H1 (cell line): ENCODE measurements around the gene SIK3. TPM values are rescaled to one million over a fixed set of nuclear protein-coding genes. Genes with fewer than 3 reads are reported as not detected.

Source experiments
- CTCF ChIA-PET: fragments of 300-600 bp; sonication (Branson Sonifier 250); formaldehyde crosslinking; loops from one replicate; lab custom pipeline; 2021; ENCODE audit not compliant: partially characterized antibody; lab: Charles Lee
- POLR2A ChIA-PET: fragments of 300-600 bp; sonication (Branson Sonifier 250); formaldehyde crosslinking; loops from one replicate; lab custom pipeline; 2021; ENCODE audit warnings: inconsistent platforms; ENCODE audit not compliant: partially characterized antibody; lab: Charles Lee
- DNase-seq, 2 experiments: peaks; one replicate each; pipeline versions ENCODE4 v3.0.0 to v3.0.0-alpha.2; 2010 to 2022; ENCODE audit warnings: low spot score in 2 of 2, low read depth in 1 of 2, mixed read lengths in 1 of 2
- FAIRE-seq: peaks from 2 replicates; lab custom pipeline; 2011; peaks lifted over from hg19 to GRCh38; lab: Jason Lieb, UNC
- H2AFZ ChIP-seq: 2 replicates; pipeline ENCODE4 v1.8.1; 2012; ENCODE audit warnings: low read length, inconsistent platforms
- H2AK5ac ChIP-seq: 2 replicates; pipeline ENCODE4 v1.6.1; 2013; ENCODE audit warnings: low read depth, low read length
- H2BK120ac ChIP-seq: replicated peaks from 2 replicates; pipeline ENCODE3; 2013; ENCODE audit warnings: low read depth, low read length, inconsistent platforms
- H2BK12ac ChIP-seq: 2 replicates; pipeline ENCODE4 v1.6.1; 2013; ENCODE audit warnings: low read depth, low read length
- H2BK15ac ChIP-seq: 2 replicates; pipeline ENCODE4 v1.6.1; 2013; ENCODE audit warnings: low read length
- H2BK20ac ChIP-seq: 2 replicates; pipeline ENCODE4 v1.6.1; 2013; ENCODE audit warnings: low read length
- H2BK5ac ChIP-seq: 2 replicates; pipeline ENCODE4 v1.6.1; 2013; ENCODE audit warnings: low read depth, low read length
- H3K14ac ChIP-seq: 2 replicates; pipeline ENCODE4 v1.6.1; 2013; ENCODE audit warnings: inconsistent platforms; ENCODE audit not compliant: insufficient read length
- H3K18ac ChIP-seq: 2 replicates; pipeline ENCODE4 v1.6.1; 2013; ENCODE audit warnings: low read length; ENCODE audit errors: extremely low read depth
- H3K23ac ChIP-seq: 2 replicates; pipeline ENCODE4 v1.6.1; 2013; ENCODE audit warnings: inconsistent platforms; ENCODE audit not compliant: insufficient read length
- H3K23me2 ChIP-seq: 2 replicates; pipeline ENCODE4 v1.6.1; 2013; ENCODE audit warnings: low read depth, low read length
- H3K27ac ChIP-seq: 2 replicates; pipeline ENCODE4 v1.6.1; 2011; ENCODE audit warnings: low read depth, low read length, inconsistent platforms
- H3K27me3 ChIP-seq, 4 experiments: replicated peaks in 1 of 4; 1 replicate in 1 of 4; 2 replicates in 3 of 4; pipeline versions ENCODE4 v1.6.1 to v1.8.1; 2011 to 2013; ENCODE audit warnings: low read length in 3 of 4, mild to moderate bottlenecking in 3 of 4, inconsistent platforms in 2 of 4, mixed read lengths in 2 of 4, moderate library complexity in 1 of 4; ENCODE audit not compliant: control insufficient read depth in 3 of 4, insufficient read depth in 3 of 4; ENCODE audit errors: extremely low read depth in 1 of 4
- H3K36me3 ChIP-seq, 4 experiments: 2 replicates each; pipeline versions ENCODE4 v1.6.1 to v1.8.1; 2011 to 2013; ENCODE audit warnings: mild to moderate bottlenecking in 4 of 4, low read length in 3 of 4, moderate library complexity in 2 of 4, control low read depth in 1 of 4, inconsistent platforms in 1 of 4; ENCODE audit not compliant: insufficient read depth in 4 of 4, control insufficient read depth in 2 of 4
- H3K4ac ChIP-seq: replicated peaks from 2 replicates; pipeline ENCODE3; 2013; ENCODE audit warnings: low read length, low read depth, mixed read lengths, inconsistent platforms; ENCODE audit not compliant: insufficient read length
- H3K4me1 ChIP-seq, 4 experiments: replicated peaks in 1 of 4; 1 replicate in 1 of 4; 2 replicates in 3 of 4; pipeline versions ENCODE4 v1.6.1 to v1.8.1; 2011 to 2013; ENCODE audit warnings: low read length in 3 of 4, inconsistent platforms in 2 of 4, mixed read lengths in 1 of 4; ENCODE audit not compliant: insufficient read depth in 4 of 4, control insufficient read depth in 3 of 4
- H3K4me2 ChIP-seq, 2 experiments: 2 replicates each; pipeline versions ENCODE4 v1.6.1 to v1.8.1; 2011 to 2013; ENCODE audit warnings: low read depth in 2 of 2, low read length in 2 of 2, control low read depth in 1 of 2, inconsistent platforms in 1 of 2, mild to moderate bottlenecking in 1 of 2; ENCODE audit not compliant: insufficient read depth in 1 of 2
- H3K4me3 ChIP-seq, 4 experiments: fragments of 200-600, 300-600 bp in 1 of 4; sonication (generic), shearing (Covaris generic), sonication (Bioruptor Twin) in 1 of 4; 2 replicates each; pipeline versions ENCODE4 v1.5.1 to v1.8.1; 2011 to 2016; ENCODE audit warnings: low read length in 4 of 4, low read depth in 3 of 4, control low read depth in 2 of 4, inconsistent platforms in 2 of 4, mild to moderate bottlenecking in 2 of 4, mixed read lengths in 1 of 4, moderate library complexity in 1 of 4; ENCODE audit not compliant: insufficient read depth in 2 of 4; ENCODE audit errors: extremely low read depth in 1 of 4
- H3K56ac ChIP-seq: replicated peaks from 2 replicates; pipeline ENCODE3; 2013; ENCODE audit warnings: low read depth, mild to moderate bottlenecking, mixed read lengths, low read length, inconsistent platforms; ENCODE audit not compliant: insufficient read length
- H3K79me1 ChIP-seq: 2 replicates; pipeline ENCODE4 v1.6.1; 2013; ENCODE audit warnings: low read depth, low read length, control low read depth
- H3K79me2 ChIP-seq, 2 experiments: 2 replicates each; pipeline versions ENCODE4 v1.6.1 to v1.8.1; 2012 to 2013; ENCODE audit warnings: low read length in 2 of 2, mild to moderate bottlenecking in 2 of 2, inconsistent platforms in 1 of 2; ENCODE audit not compliant: insufficient read depth in 2 of 2, control insufficient read depth in 1 of 2
- H3K9ac ChIP-seq, 4 experiments: replicated peaks in 1 of 4; 1 replicate in 1 of 4; 2 replicates in 3 of 4; pipeline versions ENCODE4 v1.6.1 to v1.8.1; 2011 to 2013; ENCODE audit warnings: low read depth in 3 of 4, low read length in 3 of 4, control low read depth in 2 of 4, mild to moderate bottlenecking in 2 of 4, moderate library complexity in 2 of 4, inconsistent platforms in 1 of 4; ENCODE audit errors: extremely low read depth in 1 of 4
- H3K9me3 ChIP-seq, 2 experiments: 2 replicates each; pipeline versions ENCODE4 v1.6.1 to v1.8.1; 2012 to 2013; ENCODE audit warnings: mild to moderate bottlenecking in 2 of 2, moderate library complexity in 2 of 2, control low read depth in 1 of 2, inconsistent platforms in 1 of 2, low read depth in 1 of 2, low read length in 1 of 2, mixed read lengths in 1 of 2; ENCODE audit not compliant: insufficient read depth in 2 of 2
- H4K20me1 ChIP-seq, 2 experiments: replicated peaks in 1 of 2; 2 replicates each; pipeline versions ENCODE3 to v1.8.1; 2011 to 2013; ENCODE audit warnings: inconsistent platforms in 2 of 2, low read length in 2 of 2, mild to moderate bottlenecking in 1 of 2; ENCODE audit not compliant: insufficient read depth in 2 of 2, control insufficient read depth in 1 of 2
- H4K5ac ChIP-seq: 2 replicates; pipeline ENCODE4 v1.6.1; 2013; ENCODE audit warnings: low read length, low read depth, mixed read lengths, inconsistent platforms; ENCODE audit not compliant: insufficient read length
- H4K8ac ChIP-seq: 2 replicates; pipeline ENCODE4 v1.8.0; 2013; ENCODE audit warnings: mild to moderate bottlenecking, moderate library complexity, low read length, inconsistent platforms; ENCODE audit not compliant: insufficient read depth; ENCODE audit errors: extremely low read depth
- H4K91ac ChIP-seq: replicated peaks from 2 replicates; pipeline ENCODE3; 2013; ENCODE audit warnings: low read length, mixed read lengths, inconsistent platforms; ENCODE audit not compliant: insufficient read length
- ATF2 ChIP-seq: IDR thresholded peaks from 2 replicates; pipeline ENCODE4 v1.6.1; 2012; ENCODE audit warnings: low read length, inconsistent platforms
- CHD2 ChIP-seq: IDR thresholded peaks from 2 replicates; pipeline ENCODE4 v1.6.1; 2012; ENCODE audit warnings: low read length, improper control_type of control experiment
- CTBP2 ChIP-seq: IDR thresholded peaks from 2 replicates; pipeline ENCODE4 v1.7.0; 2011; ENCODE audit warnings: borderline replicate concordance, mild to moderate bottlenecking, moderate library complexity, mixed read lengths, low read length; ENCODE audit not compliant: insufficient read depth, insufficient read length
- EZH2 ChIP-seq: fragments of 200-600 bp; sonication (generic); IDR thresholded peaks from 2 replicates; pipeline ENCODE4 v1.7.1; 2012; ENCODE audit warnings: low read depth, mild to moderate bottlenecking, moderate library complexity, low read length, inconsistent platforms; ENCODE audit not compliant: severe bottlenecking
- GTF2F1 ChIP-seq: IDR thresholded peaks from 2 replicates; pipeline ENCODE4 v1.6.1; 2012; ENCODE audit warnings: low read depth, low read length, improper control_type of control experiment, borderline replicate concordance
- HDAC2 ChIP-seq, 2 experiments: fragments of 300-600 bp in 1 of 2; sonication (generic) in 1 of 2; IDR thresholded peaks; 2 replicates each; pipeline ENCODE4 v1.6.1; 2011 to 2012; ENCODE audit warnings: low read depth in 2 of 2, low read length in 2 of 2, mild to moderate bottlenecking in 2 of 2, moderate library complexity in 2 of 2, borderline replicate concordance in 1 of 2, inconsistent platforms in 1 of 2
- KDM4A ChIP-seq: IDR thresholded peaks from one replicate; pipeline ENCODE4 v1.7.1; 2012; ENCODE audit warnings: low read depth, mild to moderate bottlenecking, moderate library complexity, low read length, inconsistent platforms; ENCODE audit not compliant: severe bottlenecking
- MAFK ChIP-seq: IDR thresholded peaks from 2 replicates; pipeline ENCODE4 v1.6.1; 2012; ENCODE audit warnings: low read depth, mild to moderate bottlenecking, improper control_type of control experiment, low read length
- POLR2AphosphoS5 ChIP-seq: IDR thresholded peaks from 2 replicates; pipeline ENCODE4 v1.6.1; 2011; ENCODE audit warnings: low read depth, low read length
- RBBP5 ChIP-seq: IDR thresholded peaks from 2 replicates; pipeline ENCODE4 v1.7.1; 2012; ENCODE audit warnings: low read depth, mild to moderate bottlenecking, inconsistent platforms, low read length, moderate library complexity, borderline replicate concordance
- SUZ12 ChIP-seq: fragments of 200-600 bp; sonication (generic); IDR thresholded peaks from 2 replicates; pipeline ENCODE4 v1.6.1; 2012; ENCODE audit warnings: mild to moderate bottlenecking, inconsistent platforms, low read length, moderate library complexity, mixed read lengths
- YY1 ChIP-seq: IDR thresholded peaks from 2 replicates; pipeline ENCODE4 v1.6.1; 2011; ENCODE audit warnings: low read depth, mild to moderate bottlenecking, low read length
- WGBS, 2 experiments: shearing (Covaris generic) in 1 of 2; methylation state at CpG; one replicate each; pipeline versions ENCODE4 v1.1.6 to v1.1.7; 2013 to 2015; ENCODE audit warnings: low lambda C conversion rate in 2 of 2, mixed read lengths in 2 of 2, inconsistent platforms in 1 of 2, low coverage in 1 of 2, missing lambda C conversion rate in 1 of 2; ENCODE audit not compliant: insufficient replicate concordance in 2 of 2, insufficient coverage in 1 of 2, insufficient read length in 1 of 2; ENCODE audit errors: extremely low coverage in 1 of 2, missing lambda C conversion rate in 1 of 2; 5-methylcytosine and 5-hydroxymethylcytosine counted together
- polyA plus RNA-seq, 7 experiments: library from polyadenylated mRNA; depleted of rRNA in 3 of 7; stranded (reverse) in 5 of 7; unstranded in 2 of 7; fragments of >200 nt in 5 of 7; fragments of 200-250 nt in 2 of 7; gene quantifications; 1 replicate in 5 of 7; 2 replicates in 1 of 7; 4 replicates in 1 of 7; pipeline versions ENCODE4 v1.2.1 to v1.2.3, GENCODE V29; 2011 to 2013; ENCODE audit warnings: missing spikeins in 2 of 7, mixed read lengths in 2 of 7
- total RNA-seq: library from RNA; stranded (reverse); fragmentation: NEBNext Ultra II Directional; extraction: Animal tissue kit (Norgen Biotek cat#: 25700); gene quantifications from 2 replicates; pipeline ENCODE4 v1.2.1, GENCODE V29; 2021

The SIK3 gene
- total and polyA plus RNA-seq, 2 of the 8 experiments (the other 6 are each of a cell fraction or from before 2014, with no cell fraction given), result 19.9 to 32.1 TPM

- Histone ChIP-seq H3K23ac (no peak overlapping the region), H2AK5ac (no peak overlapping the region), H3K4ac (no peak overlapping the region), H3K4me3 (no peak overlapping the region), H3K27ac (no peak overlapping the region), H3K18ac (no peak overlapping the region), H3K79me1 (no peaks in the 10 kb centered on the region), H4K5ac (no peak overlapping the region), H3K9me3 (no peaks in the 10 kb centered on the region), H2BK5ac (no peak overlapping the region), H2BK15ac (no peak overlapping the region), H2BK120ac (no peak overlapping the region), H2BK20ac (no peak overlapping the region), H3K79me2 (no peaks in the 10 kb centered on the region), H3K4me2 (no peak overlapping the region), H3K14ac (no peak overlapping the region), H3K36me3 (peaks cover 0 to 14% (median 7%) of the 10 kb centered on the region in 4 experiments; a peak in 4 of 8 replicates), H4K20me1 (peaks cover 0 to 2% of the 10 kb centered on the region in 2 experiments), H2BK12ac (no peak overlapping the region), H3K23me2 (no peaks in the 10 kb centered on the region), H3K56ac (no peak overlapping the region), H3K9ac (no peak overlapping the region), H3K27me3 (no peaks in the 10 kb centered on the region), H3K4me1 (no peaks in the 10 kb centered on the region), H2AFZ (no peak overlapping the region), H4K91ac (no peak overlapping the region), H4K8ac (no peak overlapping the region)
- FAIRE-seq, result no peak
- POLR2A ChIA-PET, result no interaction called here
- CTCF ChIA-PET, result interaction anchor here (1.2 to 1.3 kb wide), 2 partner anchors 25 to 141 kb away, joined by 3 to 4 read pairs; no protein-coding TSS in a partner anchor
- WGBS, 2 experiments, result 95% methylated on average over 2 of the region's 2 CpGs; no CpG with 5 or more reads in 1 of the 2 experiments
- DNase-seq, result no peak
- TF ChIP-seq SUZ12, result no peak
- TF ChIP-seq CTBP2, result no peak
- TF ChIP-seq HDAC2 (IDR thresholded peaks at IDR 0.05; ENCODE audit: borderline replicate concordance in 1 of 2, low read depth in 2 of 2, low read length in 2 of 2), result no peak
- TF ChIP-seq KDM4A, result no peak
- TF ChIP-seq POLR2AphosphoS5, result no peak
- TF ChIP-seq MAFK, result no peak
- no peak for TF ChIP-seq RBBP5
- TF ChIP-seq YY1, result no peak
- no peak for TF ChIP-seq CHD2
- no peak for TF ChIP-seq EZH2
- TF ChIP-seq GTF2F1, result no peak
- TF ChIP-seq ATF2, result no peak
Measured at GRCh38 chr11:116891746-116892145, 206.5 kb downstream of the SIK3 start.
